HG03280 (cell line): ENCODE data around the gene DUSP11.
"Not testable (repeated sequence)": the region's sequence is repeated elsewhere in the genome, so short reads cannot be mapped to it uniquely, and the experiment has no call there.

ENCODE experiments used
- ATAC-seq: cut with Tn5 transposase; IDR thresholded peaks from one replicate; pipeline ENCODE4 v1.9.1; 2021; ENCODE audit warnings: mild to moderate bottlenecking, moderate library complexity; ENCODE audit not compliant: unreplicated experiment

DUSP11 gene

DNA sequence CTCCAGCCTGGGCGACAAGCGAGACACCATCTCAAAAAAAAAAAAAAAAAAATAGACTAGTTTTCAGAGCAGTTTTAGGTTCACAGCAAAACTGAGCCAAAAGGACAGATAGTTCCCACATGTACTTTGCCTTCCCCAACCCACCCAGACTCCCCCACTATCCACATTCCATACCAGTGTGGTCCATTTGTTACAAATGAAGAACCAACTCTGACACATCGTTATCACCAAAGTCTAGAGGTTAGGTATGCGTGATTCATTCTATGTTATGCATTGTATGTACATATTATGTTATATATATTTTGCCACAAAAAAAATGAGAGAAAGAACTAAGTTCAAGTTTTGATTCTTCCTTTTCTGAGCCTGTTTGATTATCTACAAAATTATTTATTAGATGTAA, 3.5 kb downstream of the DUSP11 start:
- no peak for ATAC-seq

DNA sequence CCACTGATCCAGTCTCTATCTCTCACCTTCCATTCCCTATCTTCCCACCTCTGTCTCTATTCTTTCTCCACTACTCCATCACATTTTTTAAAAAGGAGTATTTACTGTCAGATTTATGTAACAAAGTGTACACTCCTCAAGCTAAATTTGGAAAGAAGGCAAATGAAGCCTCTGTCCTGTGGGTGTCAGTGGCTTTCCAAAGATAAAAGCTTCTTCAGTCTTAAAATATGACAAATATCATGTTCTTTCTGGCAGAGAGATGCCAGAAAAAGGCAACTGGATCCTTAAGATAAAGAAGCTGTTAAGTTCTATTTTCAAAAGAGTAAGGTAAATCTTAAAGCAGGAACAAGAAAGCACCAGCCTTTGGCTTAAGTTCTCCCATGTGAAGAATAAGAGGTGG, 7.1 kb downstream of the DUSP11 start:
- no peak for ATAC-seq

DNA sequence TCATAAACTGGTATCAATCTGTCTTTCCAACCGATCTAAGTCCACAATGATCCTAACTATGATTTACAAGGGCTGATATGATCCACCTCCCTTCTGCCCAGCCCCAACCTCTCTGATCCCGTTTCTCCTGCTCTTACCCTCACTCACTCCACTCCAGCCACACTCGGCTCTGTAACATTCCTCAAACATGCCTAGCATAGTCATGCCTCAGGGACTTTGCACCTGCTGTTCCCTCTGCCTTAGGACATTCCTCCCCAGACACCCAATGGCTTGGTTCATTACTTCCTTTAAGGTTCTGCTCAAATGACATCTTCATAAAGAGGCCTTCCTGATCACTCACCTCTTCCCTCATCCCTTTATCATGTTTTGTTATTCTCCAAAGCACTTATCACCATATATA, 9.2 kb downstream of the DUSP11 start:
- no peak for ATAC-seq

DNA sequence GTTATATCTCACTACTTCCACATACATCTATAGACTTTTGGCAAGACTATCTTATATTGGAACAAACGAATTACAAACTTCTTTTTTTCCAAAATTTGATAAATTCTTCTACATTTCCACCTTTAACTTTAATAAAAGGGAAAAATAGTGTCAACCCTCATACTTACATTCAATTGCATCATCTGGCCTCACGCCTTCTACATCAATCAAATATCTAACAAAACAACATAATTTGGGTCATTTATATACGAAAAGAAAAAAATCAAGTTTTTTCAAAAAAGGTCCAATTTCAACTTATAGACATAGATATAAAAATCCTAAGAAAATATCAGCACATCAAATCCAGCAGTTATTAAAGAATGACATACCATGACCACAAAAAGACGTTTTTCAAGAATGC, 12.9 kb downstream of the DUSP11 start:
- no peak for ATAC-seq

DNA sequence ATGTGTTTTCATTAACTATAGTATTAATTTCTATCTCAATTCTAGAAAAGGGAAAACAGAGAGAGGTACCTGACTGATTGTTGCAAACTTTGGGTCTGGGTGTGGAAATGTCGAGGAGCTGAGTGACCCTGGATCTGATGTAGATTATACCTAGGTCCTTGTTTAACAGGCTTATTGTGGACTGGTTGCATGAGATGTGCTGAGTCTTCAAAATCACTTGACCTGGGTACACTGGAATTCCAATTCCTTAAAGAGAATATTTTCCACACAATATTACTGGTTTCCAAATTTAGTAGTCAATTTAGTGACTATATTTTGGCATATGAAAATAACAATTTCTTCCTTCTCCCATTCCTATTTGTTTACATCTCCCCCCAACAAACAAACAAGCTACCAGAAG, 13.6 kb downstream of the DUSP11 start:
- no peak for ATAC-seq

DNA sequence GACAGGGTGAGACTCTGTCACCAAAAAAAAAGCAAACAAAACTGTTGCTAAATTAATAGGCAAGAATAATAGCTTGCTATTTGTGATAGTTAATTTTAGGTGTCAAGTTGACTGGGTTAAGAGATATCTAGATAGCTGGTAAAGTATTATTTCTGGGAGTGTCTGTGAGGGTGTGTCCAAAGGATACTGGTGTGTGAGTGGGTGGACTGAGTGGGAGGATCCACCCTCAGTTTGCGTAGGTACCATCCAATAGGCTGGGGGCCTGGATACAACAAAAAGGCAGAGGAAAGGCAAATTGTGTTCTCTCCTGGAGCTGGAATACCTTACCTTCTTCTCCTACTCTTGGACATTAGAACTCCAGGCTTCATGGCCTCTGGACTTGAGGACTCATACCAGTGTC, 15.0 kb downstream of the DUSP11 start:
- no peak for ATAC-seq

DNA sequence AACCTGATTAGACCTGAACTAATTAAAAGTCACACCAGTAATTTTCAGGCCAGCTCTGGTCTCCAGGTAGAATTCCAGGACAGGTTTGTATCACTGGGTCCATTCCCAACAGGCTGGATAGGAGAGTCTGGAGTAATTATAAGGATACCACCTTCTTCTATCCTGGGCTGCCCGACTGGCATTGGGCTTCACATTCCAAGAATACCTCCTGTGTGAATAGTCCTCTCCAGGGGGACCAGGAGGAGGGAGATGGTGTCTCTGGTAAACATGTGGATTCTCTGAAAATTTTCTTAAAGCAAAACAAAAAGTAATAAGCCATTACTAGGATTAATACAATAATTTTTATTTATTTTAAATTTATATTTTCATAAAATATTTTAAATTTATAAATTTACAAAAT, 17.3 kb downstream of the DUSP11 start:
- no peak for ATAC-seq

DNA sequence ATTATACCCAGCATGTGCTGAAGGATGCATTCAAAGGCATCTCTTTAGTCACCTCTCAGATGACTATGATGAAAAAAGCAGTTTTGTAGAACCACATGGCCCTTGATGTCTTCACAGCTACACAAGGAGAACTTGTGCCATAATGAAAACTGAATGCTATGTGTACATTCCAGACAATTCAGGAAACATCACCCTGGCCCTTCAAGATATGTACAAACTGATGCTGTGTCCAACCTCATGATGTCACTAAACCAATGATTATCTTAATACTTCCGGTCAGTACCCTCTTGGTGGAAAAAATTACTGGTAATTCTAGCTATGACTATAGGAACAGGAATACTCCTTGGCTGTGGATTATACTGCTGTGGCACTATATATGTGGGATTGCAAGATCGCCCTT, 20.0 kb downstream of the DUSP11 start:
- no peak for ATAC-seq

DNA sequence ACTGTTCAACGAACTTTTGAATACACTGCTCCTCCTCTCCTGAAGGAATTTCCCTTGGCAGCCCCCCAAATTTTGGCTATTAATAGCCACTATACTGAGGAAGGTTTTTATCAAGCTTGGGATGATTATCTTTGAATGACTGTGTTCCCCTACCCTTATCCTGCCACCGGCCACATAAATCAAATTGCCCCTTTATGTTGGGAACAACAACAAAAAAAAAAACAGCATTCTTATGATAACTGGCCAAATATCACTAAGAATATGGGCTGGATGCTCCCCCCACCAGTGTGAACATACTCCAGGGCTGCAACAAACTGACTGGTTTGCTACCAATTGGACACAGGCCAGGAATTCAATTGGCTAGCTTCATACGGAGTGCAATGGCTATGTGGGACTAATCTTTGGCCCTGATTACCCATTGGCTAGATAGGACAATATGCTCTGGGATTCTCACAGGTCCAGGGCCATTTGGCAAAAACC, 20.6 kb downstream of the DUSP11 start:
- ATAC-seq, result no peak

DNA sequence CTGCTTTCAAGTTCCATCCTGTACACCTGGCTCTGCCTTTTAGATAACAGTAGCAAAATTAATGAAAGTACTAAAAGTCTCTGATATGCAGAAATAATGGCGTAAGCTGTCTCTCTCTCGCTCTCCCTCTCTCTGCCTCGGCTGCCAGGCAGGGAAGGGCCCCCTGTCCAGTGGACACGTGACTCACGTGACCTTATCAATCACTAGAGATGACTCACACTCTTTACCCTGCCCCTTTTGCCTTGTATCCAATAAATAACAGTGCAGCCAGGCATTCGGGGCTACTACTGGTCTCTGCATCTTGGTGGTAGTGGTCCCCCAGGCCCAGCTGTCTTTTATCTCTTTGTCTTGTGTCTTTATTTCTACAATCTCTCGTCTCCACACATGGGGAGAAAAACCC, 25.6 kb downstream of the DUSP11 start:
- ATAC-seq, result not testable (repeated sequence)

DNA sequence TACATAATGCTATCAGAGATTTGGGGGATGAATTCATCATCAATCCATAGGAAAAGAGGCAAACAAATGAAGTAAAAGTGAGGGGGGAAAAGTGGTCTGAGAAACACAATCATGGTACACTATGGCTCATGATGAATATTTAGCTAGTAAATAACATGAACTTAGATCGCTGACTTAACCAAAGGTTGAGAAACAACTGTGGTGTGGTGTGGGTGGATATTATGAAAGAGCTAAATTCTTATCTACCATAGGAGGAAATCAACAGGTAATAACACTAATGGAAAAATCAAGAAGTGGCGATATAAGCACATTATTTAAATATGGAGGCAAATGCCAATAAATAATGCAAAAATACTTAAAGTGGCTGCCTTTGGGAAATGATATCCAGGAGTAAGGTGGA, 30.6 kb downstream of the DUSP11 start:
- ATAC-seq, result no peak

DNA sequence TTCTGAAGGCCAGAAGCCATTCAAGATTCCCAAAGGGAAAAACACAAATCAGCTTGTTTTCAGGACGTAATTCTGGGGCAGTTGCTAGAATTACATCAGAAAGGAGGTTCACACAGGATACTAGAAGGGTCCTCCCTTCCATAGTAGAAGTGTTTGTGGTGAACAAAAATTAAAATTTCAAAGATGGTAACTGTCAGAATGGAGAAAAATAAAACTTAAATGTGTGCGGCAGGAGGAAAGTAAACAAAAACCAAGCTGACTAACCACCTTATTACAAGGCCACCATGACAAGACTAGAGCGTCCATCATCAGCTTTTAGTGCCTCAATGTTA, 33.1 kb downstream of the DUSP11 start:
- no peak for ATAC-seq

DNA sequence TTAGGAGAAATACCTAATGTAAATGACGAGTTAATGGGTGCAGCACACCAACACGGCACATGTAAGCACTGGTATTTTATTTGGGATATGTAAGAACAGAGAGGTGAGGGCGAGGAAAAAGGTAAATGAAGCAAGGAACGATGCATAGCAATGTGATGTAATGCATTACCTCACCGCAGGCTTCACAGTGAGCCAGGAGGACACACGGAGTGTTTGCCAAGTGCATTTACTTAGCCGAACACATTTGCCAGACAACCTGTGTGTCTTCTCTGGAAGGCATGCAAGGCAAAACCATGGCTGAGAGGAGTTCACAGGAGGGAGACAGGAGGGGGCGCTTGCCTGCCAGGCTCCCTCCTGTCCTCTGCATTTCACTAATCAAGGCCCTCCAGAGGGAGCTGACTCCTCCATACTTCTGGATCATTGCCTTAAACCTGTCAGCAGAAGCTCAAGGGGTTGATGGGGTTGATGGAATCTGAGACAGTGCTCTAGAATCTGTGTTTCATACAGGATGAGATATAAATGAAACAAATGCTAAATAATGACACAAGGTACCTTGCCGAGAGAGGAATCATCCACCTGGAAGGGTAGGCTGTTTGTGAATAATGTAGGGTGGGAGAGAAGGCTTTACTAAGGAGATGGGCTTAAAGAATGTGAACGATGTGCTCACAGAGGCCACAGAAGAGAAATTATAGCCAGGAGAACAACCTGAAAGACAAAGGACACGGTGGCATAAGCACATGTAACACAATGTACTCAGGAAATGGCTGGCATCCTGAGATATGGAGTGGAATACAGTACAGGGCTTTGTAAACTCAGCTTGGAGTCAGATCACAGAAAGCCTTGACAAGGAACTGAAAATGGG, 33.7 kb downstream of the DUSP11 start:
- ATAC-seq, result no peak

DNA sequence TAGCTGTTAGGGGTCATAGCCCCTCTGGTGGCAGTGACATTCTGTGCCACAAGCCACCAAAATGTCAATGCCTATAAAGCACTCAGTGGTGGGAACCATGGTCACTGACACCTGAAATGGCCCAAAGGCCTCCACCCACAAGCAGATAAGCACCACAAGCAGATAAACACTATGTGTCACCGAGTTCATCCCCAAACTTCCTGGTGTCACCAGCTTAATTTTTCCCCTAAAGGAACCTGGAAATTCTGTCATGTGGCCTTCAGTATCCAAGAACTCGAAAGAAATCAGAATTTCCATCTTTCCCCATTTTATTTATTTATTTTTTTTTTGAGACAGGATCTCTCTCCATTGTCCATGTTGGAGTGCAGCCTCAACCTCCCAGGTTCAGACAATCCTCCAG, 39.1 kb downstream of the DUSP11 start:
- no peak for ATAC-seq

DNA sequence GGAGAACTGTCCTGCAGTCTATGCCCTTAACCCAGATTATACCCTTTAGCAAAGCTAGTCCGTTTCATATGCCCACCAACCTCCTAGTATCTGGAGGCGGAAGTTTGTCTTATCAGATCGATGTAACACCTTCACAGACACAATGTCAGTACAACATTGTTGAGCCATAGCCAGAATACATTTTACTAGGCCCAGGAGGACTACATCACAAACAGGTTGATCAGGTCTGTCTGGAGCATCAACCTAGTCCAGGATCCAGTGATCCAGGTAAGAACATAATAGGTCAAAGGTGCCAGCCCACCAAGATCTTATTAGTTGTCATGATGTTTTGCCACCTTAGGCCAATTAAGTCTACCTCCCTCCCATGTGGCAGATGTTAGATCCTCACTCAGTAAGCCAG, 40.8 kb downstream of the DUSP11 start:
- ATAC-seq, result no peak

DNA sequence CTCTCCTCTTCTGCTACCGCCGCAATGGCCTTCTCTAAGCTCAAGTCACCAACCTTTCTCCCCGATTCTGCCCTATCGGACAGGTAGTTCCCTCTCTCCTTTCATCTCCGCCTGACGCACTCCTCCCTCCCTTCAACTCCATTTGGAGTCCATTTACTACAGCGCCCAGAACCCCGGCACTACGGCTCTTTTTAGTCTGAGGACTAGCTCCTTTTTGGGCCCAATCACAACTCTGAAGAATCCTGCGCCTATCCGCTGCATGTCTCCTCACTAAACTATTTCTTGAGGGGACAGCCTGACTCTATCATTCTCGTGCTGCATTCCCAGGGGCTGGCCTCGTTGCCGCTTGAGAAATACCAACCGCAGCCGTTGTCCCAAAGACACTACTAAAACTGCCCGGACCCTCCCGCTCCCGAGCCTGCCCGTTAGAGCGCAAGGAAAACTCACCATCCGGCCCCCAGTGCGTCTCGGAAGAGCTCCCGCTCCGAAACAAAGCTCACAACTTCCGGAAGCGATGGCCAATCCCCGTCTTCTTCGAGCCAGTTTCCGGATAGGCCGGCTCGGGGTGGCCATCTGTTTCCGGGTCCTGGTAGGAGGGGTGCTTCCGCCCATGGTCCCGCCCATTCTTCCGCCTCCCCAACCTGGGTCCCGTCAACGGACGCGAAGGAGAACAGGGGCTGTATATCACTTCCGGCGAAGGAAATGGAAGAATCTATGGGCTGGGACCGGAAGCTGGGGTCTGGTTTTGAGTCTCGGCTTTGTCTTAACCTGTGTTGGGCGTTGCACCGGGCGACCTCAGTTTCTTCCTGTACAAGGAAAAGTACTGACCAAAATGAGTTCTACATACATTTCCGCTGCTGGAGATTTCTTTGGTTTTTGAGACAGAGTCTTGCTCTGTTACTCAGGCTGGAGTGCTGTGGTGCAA, 42.8 kb downstream of the DUSP11 start, which contains the start of gene TPRKB:
Gene TPRKB (minus strand): TSS at position 491 of the 925 bp plus-strand sequence. CDS start 2,776 bp downstream, outside the sequence.
- peak; percentile 98 for ATAC-seq

DNA sequence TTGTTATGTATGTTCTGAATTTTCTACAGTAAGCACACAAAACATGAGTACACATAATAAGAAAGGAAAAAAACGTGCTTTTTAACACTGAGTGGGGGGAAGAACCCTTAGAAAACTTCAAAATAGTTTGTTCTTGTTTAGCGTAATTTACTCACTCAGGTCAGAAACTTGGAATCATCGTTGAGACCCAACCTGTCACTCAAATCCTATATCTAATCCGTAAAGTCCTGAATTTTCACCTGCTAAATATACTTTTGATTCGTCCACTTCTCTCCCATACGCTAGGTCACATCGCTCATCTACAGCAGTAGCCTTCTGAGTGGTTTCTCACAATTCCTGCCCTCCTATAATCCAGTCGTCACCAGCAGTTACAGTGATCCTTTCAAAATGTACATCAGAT, 43.5 kb downstream of the DUSP11 start:
- no peak for ATAC-seq

DNA sequence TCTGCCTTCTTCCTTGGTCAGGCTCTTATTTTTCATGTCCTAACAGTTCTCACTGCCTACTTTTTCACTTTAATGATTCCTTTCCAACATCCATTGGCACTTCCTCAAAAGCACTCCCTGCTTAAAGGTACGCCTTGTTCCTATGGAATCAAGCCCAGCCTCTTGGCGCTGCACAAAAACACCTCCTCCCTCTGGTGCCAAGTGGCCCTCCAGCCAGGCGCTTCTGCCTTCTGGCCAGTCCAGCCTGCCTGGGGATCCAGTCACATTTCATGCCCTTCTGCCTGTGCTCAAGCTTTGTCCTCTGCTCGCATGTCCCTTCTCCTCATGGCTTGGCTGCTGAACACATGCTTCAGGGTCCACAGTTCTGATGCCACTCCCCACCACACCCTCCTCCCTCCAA, 49.1 kb downstream of the DUSP11 start:
- no peak for ATAC-seq

DNA sequence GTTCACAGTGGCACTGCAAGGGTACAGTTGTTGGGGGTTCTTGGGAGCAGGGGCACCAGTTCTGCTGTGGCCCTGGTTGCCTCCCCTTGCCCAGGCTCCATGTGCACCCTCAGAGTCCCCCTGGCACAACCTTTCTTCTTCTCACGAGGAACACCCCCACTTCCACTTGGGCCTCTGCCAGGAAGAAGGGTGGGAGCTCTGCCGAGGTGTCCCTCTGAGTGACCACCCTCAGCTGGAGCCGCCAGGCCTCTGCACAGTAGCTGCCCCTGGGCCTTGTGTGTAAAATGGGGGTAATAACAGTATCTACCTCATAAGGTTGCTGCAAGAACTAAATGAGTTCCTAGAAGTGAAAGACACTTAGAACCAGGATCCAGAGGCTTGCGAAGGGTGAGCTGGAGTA, 51.2 kb downstream of the DUSP11 start:
- ATAC-seq, result no peak

DNA sequence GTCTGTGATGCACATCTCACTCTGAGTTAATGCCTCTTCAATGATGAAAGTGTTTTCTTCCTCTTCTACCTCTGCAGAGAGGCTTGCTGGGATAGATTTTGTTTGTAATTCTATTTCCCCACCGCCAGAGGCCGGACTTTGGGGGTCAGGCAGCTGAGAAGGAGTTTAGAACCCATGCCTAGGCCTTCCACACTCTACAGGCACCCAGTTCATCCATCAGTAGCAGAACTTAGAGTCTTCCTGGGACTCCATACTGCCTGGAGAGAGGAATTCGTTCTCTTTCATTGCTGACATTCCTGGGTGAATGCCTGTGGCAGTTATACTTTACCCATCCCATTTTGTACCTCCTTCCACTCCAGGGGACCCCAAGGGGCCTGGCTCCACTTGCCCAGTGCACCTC, 51.9 kb downstream of the DUSP11 start:
- no peak for ATAC-seq

DNA sequence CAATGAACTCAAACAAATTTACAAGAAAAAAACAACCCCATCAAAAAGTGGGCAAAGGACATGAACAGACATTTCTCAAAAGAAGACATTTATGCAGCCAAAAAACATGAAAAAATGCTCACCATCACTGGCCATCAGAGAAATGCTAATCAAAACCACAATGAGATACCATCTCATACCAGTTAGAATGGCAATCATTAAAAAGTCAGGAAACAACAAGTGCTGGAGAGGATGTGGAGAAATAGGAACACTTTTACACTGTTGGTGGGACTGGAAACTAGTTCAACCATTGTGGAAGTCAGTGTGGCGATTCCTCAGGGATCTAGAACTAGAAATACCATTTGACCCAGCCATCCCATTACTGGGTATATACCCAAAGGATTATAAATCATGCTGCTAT, 53.2 kb downstream of the DUSP11 start:
- not testable (repeated sequence) for ATAC-seq
